ENCODE results near the gene GRM5. TPM values are rescaled to one million over a fixed set of nuclear protein-coding genes. Genes with fewer than 3 reads are reported as not detected.

The GRM5 gene
- total RNA-seq, 2 donors from 2014 or later: 0.17 TPM; not detected in 1

- no peaks in the 10 kb centered on the region for H3K36me3 ChIP-seq
- DNase-seq (ENCODE audit: low spot score): peak; percentile 5
These were observed 510.6 kb downstream of the GRM5 start for GRCh38 chr11:88555018-88555828.

DNA sequence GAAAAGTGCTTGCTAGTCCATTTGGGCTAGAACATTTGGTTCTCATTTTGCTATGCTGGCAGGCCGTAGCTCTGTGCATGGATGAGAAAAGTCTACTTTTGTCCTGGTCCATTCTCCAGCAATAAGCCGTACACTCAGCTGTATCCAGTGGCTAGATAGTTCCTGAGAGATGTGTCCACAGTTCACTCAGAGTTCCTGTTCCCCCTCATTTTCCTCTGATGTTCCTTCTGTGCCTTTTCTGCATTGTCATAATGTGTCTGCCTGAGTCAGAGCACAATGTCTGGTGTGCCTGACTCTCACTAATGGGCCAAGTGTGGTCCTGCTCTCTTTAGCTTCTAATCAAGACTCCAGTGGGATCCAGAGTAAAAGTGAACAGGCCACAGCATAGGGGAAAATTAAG is 512.6 kb downstream of the GRM5 start:
- Histone ChIP-seq H3K9me3 (no peaks in the 10 kb centered on the region), H3K27ac (no peak overlapping the region), H3K4me3 (no peak overlapping the region), H3K36me3 (no peaks in the 10 kb centered on the region), H3K27me3 (replicated peaks; ENCODE audit: insufficient read depth) (no peaks in the 10 kb centered on the region), H3K4me1 (replicated peaks) (peaks cover 3% of the 10 kb centered on the region)
- 76% methylated on average over 2 of the region's 2 CpGs for WGBS
- no peak for TF ChIP-seq POLR2A (IDR thresholded peaks at IDR 0.05)
- TF ChIP-seq POLR2AphosphoS5 (IDR thresholded peaks at IDR 0.05): no peak
- TF ChIP-seq, protein P1, sequence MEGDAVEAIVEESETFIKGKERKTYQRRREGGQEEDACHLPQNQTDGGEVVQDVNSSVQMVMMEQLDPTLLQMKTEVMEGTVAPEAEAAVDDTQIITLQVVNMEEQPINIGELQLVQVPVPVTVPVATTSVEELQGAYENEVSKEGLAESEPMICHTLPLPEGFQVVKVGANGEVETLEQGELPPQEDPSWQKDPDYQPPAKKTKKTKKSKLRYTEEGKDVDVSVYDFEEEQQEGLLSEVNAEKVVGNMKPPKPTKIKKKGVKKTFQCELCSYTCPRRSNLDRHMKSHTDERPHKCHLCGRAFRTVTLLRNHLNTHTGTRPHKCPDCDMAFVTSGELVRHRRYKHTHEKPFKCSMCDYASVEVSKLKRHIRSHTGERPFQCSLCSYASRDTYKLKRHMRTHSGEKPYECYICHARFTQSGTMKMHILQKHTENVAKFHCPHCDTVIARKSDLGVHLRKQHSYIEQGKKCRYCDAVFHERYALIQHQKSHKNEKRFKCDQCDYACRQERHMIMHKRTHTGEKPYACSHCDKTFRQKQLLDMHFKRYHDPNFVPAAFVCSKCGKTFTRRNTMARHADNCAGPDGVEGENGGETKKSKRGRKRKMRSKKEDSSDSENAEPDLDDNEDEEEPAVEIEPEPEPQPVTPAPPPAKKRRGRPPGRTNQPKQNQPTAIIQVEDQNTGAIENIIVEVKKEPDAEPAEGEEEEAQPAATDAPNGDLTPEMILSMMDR (IDR thresholded peaks at IDR 0.05): no peak
- intact Hi-C loops (cut with DNase I): no loop called here
- no peak for DNase-seq (ENCODE audit: low spot score)

More at GRCh38 chr11:88555018-88555828, 510.6 kb downstream of the GRM5 start:
- Histone ChIP-seq H3K4me1 (replicated peaks) (peaks cover 3% of the 10 kb centered on the region), H3K27ac (no peak overlapping the region), H3K4me3 (no peak overlapping the region), H3K9me3 (no peaks in the 10 kb centered on the region), H3K27me3 (replicated peaks; ENCODE audit: insufficient read depth) (no peaks in the 10 kb centered on the region)
- 18% methylated on average over 7 of the region's 7 CpGs for WGBS
- intact Hi-C loops (cut with DNase I): no loop called here
- TF ChIP-seq POLR2A (IDR thresholded peaks at IDR 0.05) (no peak), POLR2AphosphoS5 (IDR thresholded peaks at IDR 0.05) (no peak)
- TF ChIP-seq, protein P1 (IDR thresholded peaks at IDR 0.05): no peak

GRCh38 chr11:88552379-88553062 is 513.3 kb downstream of the GRM5 start:
- intact Hi-C loops (cut with DNase I): no loop called here
- 49% methylated on average over 3 of the region's 3 CpGs for WGBS
- H3K4me3 ChIP-seq: no peak overlapping the region
- no peak for TF ChIP-seq POLR2AphosphoS5 (IDR thresholded peaks at IDR 0.05)
- TF ChIP-seq, protein P1 (IDR thresholded peaks at IDR 0.05): peak in 1 of 4 experiments; percentile 24
- H3K4me1 ChIP-seq (replicated peaks): peaks cover 3% of the 10 kb centered on the region
- DNase-seq (ENCODE audit: low spot score): no peak
- H3K9me3 ChIP-seq: no peaks in the 10 kb centered on the region
- no peaks in the 10 kb centered on the region for H3K27me3 ChIP-seq (replicated peaks; ENCODE audit: insufficient read depth)
- H3K27ac ChIP-seq: no peak overlapping the region
- no peaks in the 10 kb centered on the region for H3K36me3 ChIP-seq

GRCh38 chr11:88544656-88545280 is 521.0 kb downstream of the GRM5 start:
- no peaks in the 10 kb centered on the region for H3K27me3 ChIP-seq (replicated peaks; ENCODE audit: insufficient read depth)
- no peak overlapping the region for H3K27ac ChIP-seq
- TF ChIP-seq, protein P1 (IDR thresholded peaks at IDR 0.05): no peak
- TF ChIP-seq POLR2A (IDR thresholded peaks at IDR 0.05) (no peak), POLR2AphosphoS5 (IDR thresholded peaks at IDR 0.05) (no peak)
- H3K36me3 ChIP-seq: no peaks in the 10 kb centered on the region
- H3K4me3 ChIP-seq: no peak overlapping the region
- no peak for DNase-seq (ENCODE audit: low spot score)
- intact Hi-C loops (cut with DNase I): loop anchor here (1.0 to 10.0 kb wide), 3 partner anchors 310 to 1192 kb away; no protein-coding TSS in a partner anchor
- H3K4me1 ChIP-seq (replicated peaks): no peaks in the 10 kb centered on the region
- WGBS: 65% methylated on average over 3 of the region's 3 CpGs
- H3K9me3 ChIP-seq: no peaks in the 10 kb centered on the region

Data from prostate gland (tissue), 2 donors.